HG03575 (cell line): ENCODE results near the gene TM4SF18.
"Not testable (repeated sequence)": the region's sequence is repeated elsewhere in the genome, so short reads cannot be mapped to it uniquely, and the experiment has no call there.

ENCODE experiments used
- ATAC-seq: cut with Tn5 transposase; IDR thresholded peaks from one replicate; pipeline ENCODE4 v1.9.1; 2021; ENCODE audit not compliant: unreplicated experiment, insufficient number of reproducible peaks, low FRiP score; ENCODE audit errors: extremely low read depth

TM4SF18 gene

DNA sequence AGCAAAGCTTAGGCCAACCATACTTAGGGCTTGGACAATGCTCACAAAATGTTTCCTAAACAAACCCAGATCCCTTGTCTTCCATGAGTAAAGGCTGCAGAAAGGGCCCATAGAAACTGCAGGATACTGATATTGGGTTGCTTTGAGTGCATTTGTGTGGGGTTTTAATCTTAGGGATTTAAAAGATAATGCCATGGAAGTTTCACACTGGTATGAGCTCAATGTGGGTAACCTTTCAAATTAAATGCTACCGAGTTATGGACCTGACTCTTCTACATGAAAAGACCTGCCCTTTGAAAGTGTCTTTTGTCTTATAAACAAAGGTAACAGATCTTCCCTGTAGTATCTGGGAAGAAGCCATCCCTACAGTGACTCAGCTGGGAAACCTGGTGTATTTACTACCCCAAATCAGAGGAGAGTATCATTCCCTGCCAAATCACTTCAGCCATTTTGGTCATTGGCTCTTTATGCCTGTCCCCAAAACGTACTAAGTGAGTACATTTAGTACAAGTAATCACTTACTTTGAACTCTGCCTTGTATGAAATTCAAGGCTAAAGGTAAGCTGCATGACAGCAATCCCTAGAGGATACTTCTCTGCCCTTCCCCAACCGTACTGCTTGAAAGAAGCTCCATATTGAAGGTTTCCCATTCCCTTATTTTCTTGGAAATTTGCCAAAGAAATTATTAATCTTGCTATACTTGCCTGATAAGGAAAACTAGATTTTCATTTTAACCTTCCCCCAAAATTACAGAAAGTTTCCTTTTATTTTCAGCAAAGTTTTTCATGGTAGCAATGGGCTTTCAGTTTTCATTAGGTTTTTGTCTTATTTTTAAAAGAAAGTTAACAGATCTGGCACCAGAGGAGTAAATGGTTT, 36.8 kb upstream of the TM4SF18 start:
- ATAC-seq, result no peak

- no peak for ATAC-seq
Measured at GRCh38 chr3:149368674-149369497, 35.5 kb upstream of the TM4SF18 start.

- ATAC-seq, result no peak
Measured at GRCh38 chr3:149368201-149368673, 34.8 kb upstream of the TM4SF18 start.

- no peak for ATAC-seq
Measured at GRCh38 chr3:149366941-149367840, 33.8 kb upstream of the TM4SF18 start.

DNA sequence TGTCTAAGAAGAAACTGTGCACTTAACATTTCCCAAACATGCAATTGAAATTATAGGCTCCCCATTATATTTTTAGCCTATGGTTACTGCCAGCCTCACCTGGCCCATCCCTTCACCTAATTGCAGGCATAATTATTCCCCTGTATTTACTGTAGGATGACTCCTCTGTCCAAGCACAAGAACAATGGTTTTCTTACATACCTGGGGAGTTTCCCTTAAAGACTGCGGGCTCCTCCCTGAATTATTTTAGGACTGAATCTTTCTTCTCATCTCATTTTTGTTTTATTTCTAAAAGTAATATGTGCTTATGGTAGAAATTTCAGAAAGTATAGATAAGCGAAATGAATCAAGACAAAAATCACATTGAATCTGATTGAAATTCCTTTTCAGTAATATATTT, 32.6 kb upstream of the TM4SF18 start:
- ATAC-seq, result no peak

DNA sequence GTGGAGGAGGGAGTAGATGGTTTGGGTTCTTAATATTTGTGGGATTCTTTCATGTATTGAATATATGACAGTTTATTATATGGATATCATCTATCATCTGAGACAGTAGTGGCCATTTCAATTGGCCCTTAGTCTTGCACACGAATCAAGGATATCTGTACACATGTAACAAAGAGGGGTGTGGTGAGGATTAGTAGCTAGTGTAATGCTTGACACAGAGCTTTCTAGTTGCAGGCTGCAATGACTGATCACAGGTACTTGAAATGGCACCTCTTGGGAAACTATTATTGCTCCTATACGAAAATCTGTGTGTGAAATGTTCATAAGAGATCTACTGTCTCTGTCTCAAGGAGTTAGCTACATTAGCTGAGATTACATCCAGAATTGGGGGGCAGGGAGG, 31.2 kb upstream of the TM4SF18 start:
- no peak for ATAC-seq

DNA sequence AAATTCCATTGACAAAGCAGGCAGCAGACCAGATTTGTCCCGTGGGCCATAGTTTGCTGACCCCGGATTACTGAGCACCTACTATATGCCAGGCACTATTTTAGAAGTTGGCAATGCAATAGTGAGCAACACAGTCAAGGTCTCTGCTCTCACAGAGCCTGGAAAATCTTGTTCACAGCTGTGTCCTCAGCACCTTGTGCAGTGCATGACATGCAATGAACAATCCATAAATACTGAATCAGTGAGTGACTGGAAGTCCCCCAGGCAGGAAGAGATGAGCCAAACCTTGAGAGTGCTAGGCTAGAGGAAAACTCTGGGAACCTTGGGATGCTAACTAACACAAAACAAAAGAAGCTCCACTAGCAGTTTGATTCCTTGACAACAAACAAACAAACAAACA, 29.6 kb upstream of the TM4SF18 start:
- no peak for ATAC-seq

- ATAC-seq, result no peak
Measured at GRCh38 chr3:149362366-149362765, 28.9 kb upstream of the TM4SF18 start.

- ATAC-seq, result no peak
Measured at GRCh38 chr3:149356630-149357029, 23.2 kb upstream of the TM4SF18 start.

GRCh38 chr3:149356044-149356592, 22.7 kb upstream of the TM4SF18 start:
- ATAC-seq, result no peak

DNA sequence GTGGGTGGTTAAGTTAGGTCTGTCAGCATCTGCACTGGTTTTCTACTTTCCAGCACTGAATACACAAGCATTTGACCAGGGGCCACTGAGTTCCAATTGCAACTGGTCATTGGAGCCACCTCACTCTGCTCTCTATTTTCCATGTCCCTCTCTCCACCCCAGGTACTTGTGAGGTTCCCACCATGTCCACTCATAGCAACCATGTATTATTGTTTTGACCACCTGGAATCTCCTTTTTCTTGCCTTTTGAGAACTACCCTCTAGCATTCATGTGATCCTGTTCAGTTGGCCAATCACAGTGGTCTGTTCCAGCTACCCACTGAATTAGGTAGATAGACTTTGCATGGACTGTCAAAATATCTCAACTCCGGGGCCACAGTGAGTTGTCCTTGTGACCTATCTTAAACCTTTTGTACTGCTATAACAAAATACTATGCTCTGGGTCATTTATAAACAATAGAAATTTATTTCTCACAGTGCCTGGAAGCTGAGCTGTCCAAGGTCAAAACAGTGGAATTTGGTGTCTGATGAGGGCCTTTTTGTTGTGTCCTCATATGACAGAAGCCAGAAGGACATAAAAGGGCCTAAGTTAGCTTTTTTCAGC, 20.2 kb upstream of the TM4SF18 start:
- no peak for ATAC-seq

DNA sequence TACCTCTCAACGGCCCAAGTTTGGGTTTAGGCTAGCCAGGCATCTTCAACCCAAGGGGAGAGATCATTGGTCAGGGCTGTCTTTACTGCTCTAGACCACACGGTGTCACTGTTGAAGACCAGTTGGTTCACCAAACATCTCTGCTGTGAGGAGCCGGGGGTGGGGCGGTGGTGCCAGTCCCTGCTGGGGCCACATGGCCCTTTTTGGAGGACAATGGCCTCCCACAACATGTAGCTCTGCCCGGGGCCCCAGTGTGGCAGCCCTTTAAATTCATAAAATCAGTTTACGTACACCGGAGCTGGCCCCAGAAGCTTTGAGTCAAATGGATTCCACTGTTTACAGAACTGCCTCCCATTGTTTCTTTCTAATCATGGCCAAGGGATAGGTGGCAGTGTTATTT, 19.1 kb upstream of the TM4SF18 start:
- ATAC-seq, result peak; percentile 55

GRCh38 chr3:149343951-149344350, 10.5 kb upstream of the TM4SF18 start:
- ATAC-seq, result no peak

GRCh38 chr3:149342413-149343380, 9.3 kb upstream of the TM4SF18 start:
- no peak for ATAC-seq

- ATAC-seq, result no peak
Measured at GRCh38 chr3:149340310-149340933, 7.0 kb upstream of the TM4SF18 start.

GRCh38 chr3:149339931-149340309, 6.5 kb upstream of the TM4SF18 start:
- no peak for ATAC-seq

- ATAC-seq, result not testable (repeated sequence)
Measured at GRCh38 chr3:149337486-149337885, 4.0 kb upstream of the TM4SF18 start.
